ENCODE measurements around the gene ABCG8.

ABCG8 gene

DNA sequence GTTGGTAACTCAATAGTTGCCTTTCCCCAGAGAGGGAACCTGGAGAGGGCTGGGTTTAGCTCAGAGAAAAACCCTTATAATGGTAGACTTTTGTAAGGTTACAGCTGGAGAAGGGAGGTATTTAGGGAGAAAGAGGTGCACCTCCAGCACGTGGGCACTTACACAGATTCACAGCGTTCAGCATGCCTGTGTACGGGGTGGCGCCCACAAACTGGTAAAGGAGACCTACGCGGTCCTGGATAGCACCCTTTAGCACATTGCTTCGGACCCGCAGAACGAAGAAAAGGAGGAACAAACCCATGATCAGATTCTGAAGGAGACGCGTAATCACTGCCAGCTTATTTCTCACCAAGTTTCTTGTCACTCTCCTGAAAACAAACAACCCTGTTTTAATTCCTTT is 15.0 kb upstream of the ABCG8 start:
- Histone ChIP-seq H3K79me2 (no peaks in the 10 kb centered on the region), H2AFZ (no peak overlapping the region), H3K4me1 (peaks cover 4% of the 10 kb centered on the region), H3K27ac (no peak overlapping the region), H3K9ac (no peak overlapping the region), H3K4me3 (ENCODE audit: low read depth, low read length) (no peak overlapping the region), H3K27me3 (ENCODE audit: control insufficient read depth, insufficient read depth, low read length) (no peaks in the 10 kb centered on the region), H3K36me3 (ENCODE audit: control insufficient read depth, insufficient read depth, low read length) (no peaks in the 10 kb centered on the region), H3K9me3 (ENCODE audit: control insufficient read depth, low read length) (no peaks in the 10 kb centered on the region), H3K4me2 (ENCODE audit: low read length) (no peak overlapping the region)
- TF ChIP-seq, protein P1, sequence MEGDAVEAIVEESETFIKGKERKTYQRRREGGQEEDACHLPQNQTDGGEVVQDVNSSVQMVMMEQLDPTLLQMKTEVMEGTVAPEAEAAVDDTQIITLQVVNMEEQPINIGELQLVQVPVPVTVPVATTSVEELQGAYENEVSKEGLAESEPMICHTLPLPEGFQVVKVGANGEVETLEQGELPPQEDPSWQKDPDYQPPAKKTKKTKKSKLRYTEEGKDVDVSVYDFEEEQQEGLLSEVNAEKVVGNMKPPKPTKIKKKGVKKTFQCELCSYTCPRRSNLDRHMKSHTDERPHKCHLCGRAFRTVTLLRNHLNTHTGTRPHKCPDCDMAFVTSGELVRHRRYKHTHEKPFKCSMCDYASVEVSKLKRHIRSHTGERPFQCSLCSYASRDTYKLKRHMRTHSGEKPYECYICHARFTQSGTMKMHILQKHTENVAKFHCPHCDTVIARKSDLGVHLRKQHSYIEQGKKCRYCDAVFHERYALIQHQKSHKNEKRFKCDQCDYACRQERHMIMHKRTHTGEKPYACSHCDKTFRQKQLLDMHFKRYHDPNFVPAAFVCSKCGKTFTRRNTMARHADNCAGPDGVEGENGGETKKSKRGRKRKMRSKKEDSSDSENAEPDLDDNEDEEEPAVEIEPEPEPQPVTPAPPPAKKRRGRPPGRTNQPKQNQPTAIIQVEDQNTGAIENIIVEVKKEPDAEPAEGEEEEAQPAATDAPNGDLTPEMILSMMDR (IDR thresholded peaks at IDR 0.05) = no peak

DNA sequence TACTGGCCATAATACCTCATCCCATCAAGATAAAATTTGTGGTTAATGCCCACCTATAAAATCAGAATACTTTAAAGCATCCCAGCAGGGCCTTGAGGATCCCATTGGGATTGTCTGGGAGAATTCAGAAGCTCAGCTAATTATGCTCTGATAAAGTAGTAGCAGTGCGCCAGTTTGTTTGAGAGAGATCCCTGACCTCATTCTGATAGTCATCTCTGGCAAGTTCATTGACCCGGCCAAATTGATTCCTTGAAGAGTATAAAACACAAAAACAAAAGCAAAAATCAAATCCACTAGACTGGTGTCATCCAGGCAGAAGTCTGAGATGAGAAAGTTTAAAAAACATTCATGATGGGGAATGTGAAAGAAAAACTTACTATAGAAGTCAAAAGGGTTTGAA is 14.3 kb upstream of the ABCG8 start:
- Histone ChIP-seq H3K27ac (no peak overlapping the region), H3K9ac (no peak overlapping the region)

DNA sequence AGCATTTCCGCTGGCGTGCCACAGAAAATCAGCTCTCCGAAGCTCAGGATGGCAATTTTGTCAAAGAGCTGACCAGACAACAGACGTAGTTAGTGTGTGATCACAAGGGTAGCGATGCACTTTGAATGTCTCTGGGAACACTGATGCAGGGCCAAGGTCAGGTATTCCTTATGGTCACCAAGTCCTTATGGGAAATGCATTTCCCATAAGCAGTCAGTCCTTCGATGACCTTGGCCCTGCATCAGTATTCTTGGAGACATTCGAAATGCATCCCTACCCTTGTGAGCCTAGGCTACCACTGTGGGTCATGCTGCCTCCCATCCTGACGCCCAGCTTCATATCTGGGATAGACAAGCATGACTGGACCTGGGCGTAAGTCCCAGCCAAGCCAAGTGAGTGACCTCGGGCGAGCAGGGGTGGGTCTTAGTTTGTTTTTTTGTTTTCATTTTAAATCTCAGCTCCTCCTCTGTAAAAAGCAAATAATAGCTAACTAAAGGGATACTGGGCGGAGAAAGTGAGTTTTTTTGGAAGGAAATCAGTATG is 13.7 kb upstream of the ABCG8 start:
- Histone ChIP-seq H3K4me2 (ENCODE audit: low read length) (no peak overlapping the region), H3K4me1 (peaks cover 4% of the 10 kb centered on the region), H3K9me3 (ENCODE audit: control insufficient read depth, low read length) (no peaks in the 10 kb centered on the region), H3K27ac (no peak overlapping the region), H3K27me3 (ENCODE audit: control insufficient read depth, insufficient read depth, low read length) (no peaks in the 10 kb centered on the region), H2AFZ (no peak overlapping the region), H3K36me3 (ENCODE audit: control insufficient read depth, insufficient read depth, low read length) (no peaks in the 10 kb centered on the region), H3K79me2 (no peaks in the 10 kb centered on the region), H3K9ac (no peak overlapping the region), H3K4me3 (ENCODE audit: low read depth, low read length) (no peak overlapping the region)
- TF ChIP-seq, protein P1 (IDR thresholded peaks at IDR 0.05) = no peak

More for the DNA sequence above, 14.3 kb upstream of the ABCG8 start:
- Histone ChIP-seq H3K79me2 (no peaks in the 10 kb centered on the region), H3K36me3 (ENCODE audit: control insufficient read depth, insufficient read depth, low read length) (no peaks in the 10 kb centered on the region), H2AFZ (no peak overlapping the region), H3K4me1 (peaks cover 4% of the 10 kb centered on the region), H3K9me3 (ENCODE audit: control insufficient read depth, low read length) (no peaks in the 10 kb centered on the region), H3K27me3 (ENCODE audit: control insufficient read depth, insufficient read depth, low read length) (no peaks in the 10 kb centered on the region), H3K4me2 (ENCODE audit: low read length) (no peak overlapping the region), H3K4me3 (ENCODE audit: low read depth, low read length) (no peak overlapping the region)
- TF ChIP-seq, protein P1 (IDR thresholded peaks at IDR 0.05) = no peak

DNA sequence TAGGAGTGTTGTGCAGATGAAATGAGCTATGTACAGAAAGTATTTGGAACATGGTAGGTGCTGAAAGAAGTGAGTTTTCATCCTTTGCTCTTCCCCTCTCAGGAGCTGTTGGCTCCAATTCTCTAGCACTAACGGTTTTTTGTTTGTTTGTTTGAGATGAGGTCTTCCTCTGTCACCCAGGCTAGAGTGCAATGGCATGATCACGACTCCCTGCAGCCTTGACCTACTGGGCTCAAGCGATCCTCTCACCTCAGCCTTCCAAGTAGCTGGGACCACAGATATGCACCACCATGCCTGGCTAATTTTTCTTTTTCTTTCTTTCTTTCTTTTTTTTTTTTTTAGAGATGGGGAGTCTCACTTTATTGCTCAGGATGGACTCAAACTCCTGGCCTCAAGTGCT is 12.9 kb upstream of the ABCG8 start:
- no peak overlapping the region for H3K4me3 ChIP-seq (ENCODE audit: low read depth, low read length)
- H3K4me1 ChIP-seq = peaks cover 4% of the 10 kb centered on the region
- H3K79me2 ChIP-seq = no peaks in the 10 kb centered on the region
- no peak overlapping the region for H3K4me2 ChIP-seq (ENCODE audit: low read length)
- H3K9me3 ChIP-seq (ENCODE audit: control insufficient read depth, low read length) = no peaks in the 10 kb centered on the region
- no peak overlapping the region for H3K27ac ChIP-seq
- TF ChIP-seq, protein P1 (IDR thresholded peaks at IDR 0.05) = no peak
- no peak overlapping the region for H2AFZ ChIP-seq
- H3K36me3 ChIP-seq (ENCODE audit: control insufficient read depth, insufficient read depth, low read length) = no peaks in the 10 kb centered on the region
- H3K27me3 ChIP-seq (ENCODE audit: control insufficient read depth, insufficient read depth, low read length) = no peaks in the 10 kb centered on the region
- H3K9ac ChIP-seq = no peak overlapping the region

Measured in parathyroid adenoma (tissue), 2 donors.